Measurements from ENCODE around the gene NAALADL2.
"Not testable (repeated sequence)": the region's sequence is repeated elsewhere in the genome, so short reads cannot be mapped to it uniquely, and the experiment has no call there.

The NAALADL2 gene

DNA sequence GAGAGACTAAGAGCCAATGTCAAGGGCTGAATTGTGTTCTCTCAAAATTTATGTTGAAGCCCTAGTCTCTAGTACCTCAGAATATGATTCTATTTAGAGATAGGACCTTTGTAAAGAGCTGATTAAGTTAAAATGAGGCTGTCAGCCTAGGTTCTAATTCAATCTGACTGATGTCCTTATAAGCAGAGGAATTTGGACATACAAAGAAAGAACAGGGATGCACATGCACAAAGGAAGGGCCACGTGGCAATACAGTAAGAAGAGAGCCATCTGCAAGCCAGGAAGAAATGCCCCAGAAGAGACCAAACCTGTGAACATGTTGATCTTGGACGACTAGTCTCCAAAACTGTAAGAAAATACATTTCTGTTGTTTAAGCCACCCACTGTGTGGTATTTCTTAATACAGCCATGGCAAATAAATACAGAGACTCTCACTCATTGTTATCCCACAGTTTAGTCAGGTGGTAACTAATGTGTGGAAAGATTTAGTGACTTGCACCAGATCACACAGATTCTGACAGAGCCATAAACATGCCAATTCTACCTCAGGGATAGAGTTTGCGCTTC lies 652.2 kb downstream of the NAALADL2 start:
- TF ChIP-seq CTCF (IDR thresholded peaks at IDR 0.05; ENCODE audit: low read depth, low read length) = no peak
- DNase-seq = no peak
- H3K27me3 ChIP-seq = no peaks in the 10 kb centered on the region
- H3K4me3 ChIP-seq (ENCODE audit: low read depth, low read length) = no peak overlapping the region
- H3K9me3 ChIP-seq = no peaks in the 10 kb centered on the region
- H3K4me1 ChIP-seq = peaks cover 4% of the 10 kb centered on the region
- no peaks in the 10 kb centered on the region for H3K36me3 ChIP-seq

- Histone ChIP-seq H3K9me3 (no peaks in the 10 kb centered on the region), H3K4me1 (peaks cover 4% of the 10 kb centered on the region), H3K4me3 (ENCODE audit: low read depth, low read length) (no peak overlapping the region), H3K27me3 (no peaks in the 10 kb centered on the region), H3K36me3 (no peaks in the 10 kb centered on the region)
- no peak for TF ChIP-seq CTCF (IDR thresholded peaks at IDR 0.05; ENCODE audit: low read depth, low read length)
- no peak for DNase-seq
Observed at GRCh38 chr3:175512700-175513099, 653.6 kb downstream of the NAALADL2 start.

DNA sequence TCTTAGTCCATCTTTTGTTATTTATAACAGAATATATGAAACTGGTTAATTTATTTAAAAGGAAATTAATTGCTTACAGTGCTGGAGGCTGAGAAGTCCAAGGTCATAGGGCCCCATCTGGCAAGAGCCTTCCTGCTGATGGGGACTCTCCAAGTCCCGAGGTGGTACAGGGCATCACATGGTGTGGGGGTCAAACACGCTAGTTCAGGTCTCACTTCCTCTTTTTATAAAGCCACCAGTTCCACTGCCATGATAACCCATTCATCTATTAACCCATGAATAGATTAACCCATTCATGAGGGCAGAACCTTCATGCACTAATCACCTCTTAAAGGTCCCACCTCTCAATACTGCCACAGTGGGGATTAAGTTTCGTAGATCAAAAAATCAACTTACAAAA lies 659.3 kb downstream of the NAALADL2 start:
- Histone ChIP-seq H3K4me1 (peaks cover 7% of the 10 kb centered on the region), H3K4me3 (ENCODE audit: low read depth, low read length) (no peak overlapping the region), H3K27me3 (no peaks in the 10 kb centered on the region), H3K36me3 (no peaks in the 10 kb centered on the region), H3K9me3 (no peaks in the 10 kb centered on the region)
- no peak for DNase-seq
- TF ChIP-seq CTCF (IDR thresholded peaks at IDR 0.05; ENCODE audit: low read depth, low read length) = no peak

- Histone ChIP-seq H3K27me3 (no peaks in the 10 kb centered on the region), H3K9me3 (no peaks in the 10 kb centered on the region), H3K36me3 (no peaks in the 10 kb centered on the region), H3K4me3 (ENCODE audit: low read depth, low read length) (no peak overlapping the region), H3K4me1 (0 out of 2 replicates have a peak, but pooled peaks cover 3% of the 10 kb centered on the region)
- no peak for TF ChIP-seq CTCF (IDR thresholded peaks at IDR 0.05; ENCODE audit: low read depth, low read length)
- DNase-seq = no peak
Observed at GRCh38 chr3:175521406-175521805, 662.3 kb downstream of the NAALADL2 start.

DNA sequence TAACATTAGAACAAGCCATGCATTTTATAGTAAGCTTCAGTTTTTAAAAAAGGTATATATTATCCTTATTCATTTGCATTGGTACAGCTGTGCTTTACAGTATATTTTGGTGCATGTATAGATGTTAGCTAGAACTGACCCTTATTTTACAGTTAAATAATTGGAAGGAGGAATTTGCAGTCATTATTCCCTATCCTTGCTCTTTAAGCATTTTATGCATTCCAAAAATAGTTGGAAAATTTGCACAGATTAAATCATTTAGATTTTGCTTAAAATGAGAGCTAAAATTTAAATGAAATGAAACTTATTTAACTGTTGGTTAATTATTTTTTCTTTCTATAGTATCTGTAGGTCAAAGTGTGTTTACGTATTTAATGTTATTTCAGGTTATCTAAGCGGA lies 667.1 kb downstream of the NAALADL2 start:
- H3K27me3 ChIP-seq = no peaks in the 10 kb centered on the region
- no peak for DNase-seq
- H3K36me3 ChIP-seq = no peaks in the 10 kb centered on the region
- no peaks in the 10 kb centered on the region for H3K9me3 ChIP-seq
- no peak for TF ChIP-seq CTCF (IDR thresholded peaks at IDR 0.05; ENCODE audit: low read depth, low read length)
- 0 out of 2 replicates have a peak, but pooled peaks cover 3% of the 10 kb centered on the region for H3K4me1 ChIP-seq
- H3K4me3 ChIP-seq (ENCODE audit: low read depth, low read length) = no peak overlapping the region

DNA sequence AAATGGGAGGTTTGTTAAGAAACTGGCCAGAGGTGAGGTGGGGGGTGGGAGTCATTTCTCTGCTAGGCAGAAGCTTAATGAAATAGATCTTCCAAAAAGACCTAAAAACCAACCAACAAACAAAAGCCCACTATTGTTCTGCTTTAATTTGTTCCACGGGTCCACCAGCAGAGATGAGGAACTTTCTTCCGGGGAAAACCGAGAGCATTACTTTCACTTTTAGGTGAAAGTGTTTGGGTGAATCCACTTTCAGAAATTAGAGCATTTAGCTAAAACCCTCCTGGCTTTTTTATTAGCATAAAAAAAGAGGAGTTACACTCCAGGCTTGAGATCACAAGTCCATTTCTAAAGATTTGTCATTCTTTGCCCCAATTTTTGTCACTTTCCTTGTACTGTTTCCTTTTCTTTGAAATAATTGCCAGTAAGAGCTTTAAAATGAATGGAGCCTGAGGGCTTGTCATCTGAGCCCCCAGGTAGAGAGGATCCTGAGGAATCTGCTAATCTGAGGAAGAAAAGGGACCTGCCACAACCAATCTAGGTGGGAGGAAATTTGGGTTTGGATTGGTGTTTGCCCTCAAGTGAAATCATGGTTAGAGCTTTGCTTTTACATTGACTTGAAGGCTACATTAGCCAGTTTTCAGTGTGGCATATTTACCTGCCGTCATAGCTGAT lies 667.6 kb downstream of the NAALADL2 start:
- no peak for DNase-seq
- TF ChIP-seq CTCF (IDR thresholded peaks at IDR 0.05; ENCODE audit: low read depth, low read length) = no peak
- H3K36me3 ChIP-seq = no peaks in the 10 kb centered on the region
- H3K4me1 ChIP-seq = no peaks in the 10 kb centered on the region
- H3K27me3 ChIP-seq = no peaks in the 10 kb centered on the region
- no peaks in the 10 kb centered on the region for H3K9me3 ChIP-seq
- H3K4me3 ChIP-seq (ENCODE audit: low read depth, low read length) = no peak overlapping the region

DNA sequence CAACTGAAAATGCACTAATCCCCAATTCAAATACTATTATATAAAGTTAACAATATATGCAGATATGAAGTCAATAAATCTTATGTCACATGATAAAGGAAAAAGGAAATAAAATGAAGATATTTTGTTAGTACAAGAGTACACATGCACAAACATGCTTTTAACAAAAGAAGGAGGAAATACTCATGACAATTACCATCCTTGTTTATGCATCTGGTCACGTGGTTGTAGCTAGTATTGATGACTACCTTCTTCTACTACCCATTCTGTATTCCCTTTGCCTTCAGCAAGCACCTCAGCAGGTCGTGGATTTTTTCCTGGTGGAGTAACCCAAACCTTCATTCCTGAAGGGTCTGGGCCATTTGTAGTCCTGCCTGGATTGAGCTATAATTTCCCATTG lies 669.6 kb downstream of the NAALADL2 start:
- not testable (repeated sequence) for H3K36me3 ChIP-seq; H3K27me3 ChIP-seq; H3K4me3 ChIP-seq (ENCODE audit: low read depth, low read length); H3K9me3 ChIP-seq; DNase-seq; H3K4me1 ChIP-seq
